HepG2 (cell line): ENCODE results near the gene HOXD8. TPM values are rescaled to one million over a fixed set of nuclear protein-coding genes. Genes with fewer than 3 reads are reported as not detected.

ENCODE experiments used
- ATAC-seq: fragments of 200-7000 bp; cut with Tn5 transposase; 3 replicates; pipeline ENCODE4 v1.9.1; 2020; ENCODE audit warnings: mild to moderate bottlenecking, moderate library complexity
- BruUV-seq: library from RNA; stranded (reverse); fragments of 400-500 nt; replicated peaks from 2 replicates; lab custom pipeline; 2021; lab: Mats Ljungman, UMichigan
- CTCF ChIA-PET: fragments of 300-600 bp; formaldehyde crosslinking; extraction: SDS; loops from one replicate; lab custom pipeline; 2021; ENCODE audit warnings: low total read pairs, inconsistent platforms, low intra/inter-chr PET ratio; lab: Yijun Ruan, JAX
- POLR2A ChIA-PET: fragments of 350-600 bp; sonication (Branson Sonifier 250); formaldehyde crosslinking; loops from one replicate; lab custom pipeline; 2020; ENCODE audit warnings: antibody characterized with exemption, inconsistent platforms; lab: Yijun Ruan, JAX
- DNase-seq: peaks from one replicate; pipeline ENCODE4 v3.0.0-alpha.2; 2015; ENCODE audit warnings: low spot score
- FAIRE-seq: peaks from 3 replicates; lab custom pipeline; 2011; peaks lifted over from hg19 to GRCh38; lab: Jason Lieb, UNC
- H2AFZ ChIP-seq: one replicate; pipeline ENCODE4 v1.6.1; 2011; ENCODE audit warnings: low read length, inconsistent platforms
- H3K27ac ChIP-seq: fragments of 300-600 bp; 3 replicates; pipeline ENCODE4 v1.8.0; 2011; ENCODE audit warnings: mixed run types, mild to moderate bottlenecking, mixed read lengths, low read length, inconsistent platforms; ENCODE audit not compliant: insufficient read depth; ENCODE audit errors: extremely low read length
- H3K27me3 ChIP-seq, 2 experiments: fragments of 200-600 bp in 1 of 2; 2 replicates in 1 of 2; 3 replicates in 1 of 2; pipeline versions ENCODE4 v1.6.0 to v1.8.0; 2011; ENCODE audit warnings: low read length in 2 of 2, mild to moderate bottlenecking in 2 of 2, moderate library complexity in 2 of 2, inconsistent platforms in 1 of 2; ENCODE audit not compliant: insufficient read depth in 2 of 2, control insufficient read depth in 1 of 2
- H3K36me3 ChIP-seq, 2 experiments: fragments of 200-600 bp in 1 of 2; replicated peaks in 1 of 2; 2 replicates in 1 of 2; 3 replicates in 1 of 2; pipeline versions ENCODE4 v1.5.1 to v1.8.0; 2011; ENCODE audit warnings: low read length in 2 of 2, inconsistent platforms in 1 of 2; ENCODE audit not compliant: insufficient read depth in 2 of 2, control insufficient read depth in 1 of 2
- H3K4me1 ChIP-seq: 2 replicates; pipeline ENCODE4 v1.5.1; 2012; ENCODE audit warnings: low read length, inconsistent platforms; ENCODE audit not compliant: insufficient read depth
- H3K4me2 ChIP-seq: 2 replicates; pipeline ENCODE4 v1.6.0; 2011; ENCODE audit warnings: low read depth, low read length, inconsistent platforms
- H3K4me3 ChIP-seq, 3 experiments: fragments of 200-600 bp in 1 of 3; sonication (generic), shearing (Covaris generic) in 1 of 3; replicated peaks in 1 of 3; 2 replicates each; pipeline ENCODE4 v1.5.1; 2011 to 2016; ENCODE audit warnings: low read length in 3 of 3, inconsistent platforms in 2 of 3, low read depth in 2 of 3, mild to moderate bottlenecking in 2 of 3, control low read depth in 1 of 3, mixed read lengths in 1 of 3; ENCODE audit not compliant: insufficient read depth in 1 of 3
- H3K79me2 ChIP-seq: one replicate; pipeline ENCODE4 v1.6.1; 2011; ENCODE audit warnings: low read length, inconsistent platforms; ENCODE audit not compliant: insufficient read depth
- H3K9ac ChIP-seq: 2 replicates; pipeline ENCODE4 v1.6.0; 2011; ENCODE audit warnings: mild to moderate bottlenecking, low read depth, low read length, inconsistent platforms; ENCODE audit not compliant: insufficient read depth
- H3K9me3 ChIP-seq: 2 replicates; pipeline ENCODE4 v1.5.1; 2012; ENCODE audit warnings: mild to moderate bottlenecking, low read length
- H4K20me1 ChIP-seq: 2 replicates; pipeline ENCODE4 v1.6.0; 2011; ENCODE audit warnings: inconsistent platforms, mild to moderate bottlenecking, low read length, moderate library complexity; ENCODE audit not compliant: insufficient read depth
- CEBPG ChIP-seq: IDR thresholded peaks from 2 replicates; pipeline ENCODE4 v1.6.1; 2016
- CREB1 ChIP-seq, 2 experiments: fragments of 450-650 bp in 1 of 2; IDR thresholded peaks; 2 replicates each; pipeline ENCODE4 v1.6.1; 2016 to 2017; ENCODE audit warnings: control low read depth in 1 of 2, mild to moderate bottlenecking in 1 of 2, missing compliant biosample characterization in 1 of 2, missing genetic modification characterization in 1 of 2
- FOSL2 ChIP-seq: sonication (generic); formaldehyde crosslinking; IDR thresholded peaks from 2 replicates; pipeline ENCODE4 v1.4.0; 2020; ENCODE audit warnings: missing genetic modification reagents
- POLR2A ChIP-seq, 2 experiments: IDR thresholded peaks; 2 replicates each; pipeline ENCODE4 v1.6.1; 2011; ENCODE audit warnings: low read depth in 2 of 2, low read length in 2 of 2, mild to moderate bottlenecking in 1 of 2, moderate library complexity in 1 of 2; ENCODE audit not compliant: insufficient read depth in 1 of 2
- SIN3B ChIP-seq: fragments of 150-350 bp; IDR thresholded peaks from 2 replicates; pipeline ENCODE4 v1.6.1; 2014; ENCODE audit warnings: low read length
- ZNF335 ChIP-seq: sonication (generic); formaldehyde crosslinking; IDR thresholded peaks from 2 replicates; pipeline ENCODE4 v1.4.0; 2020; ENCODE audit warnings: missing genetic modification reagents
- ZNF569 ChIP-seq: sonication (generic); formaldehyde crosslinking; IDR thresholded peaks from 2 replicates; pipeline ENCODE4 v1.5.0; 2020; ENCODE audit warnings: mild to moderate bottlenecking, missing genetic modification reagents, moderate library complexity, borderline replicate concordance
- ZNF619 ChIP-seq: sonication (generic); formaldehyde crosslinking; IDR thresholded peaks from 2 replicates; pipeline ENCODE4 v1.4.0; 2020; ENCODE audit warnings: mild to moderate bottlenecking, missing genetic modification reagents
- WGBS: methylation state at CpG from one replicate; pipeline ENCODE4 v1.1.6; 2017; ENCODE audit warnings: low lambda C conversion rate; 5-methylcytosine and 5-hydroxymethylcytosine counted together
- in situ Hi-C: cut with HindIII; loops from 2 replicates; pipeline ENCODE4 v1.10.0; 2017; ENCODE audit warnings: low pct_unique_long_range_greater_than_20kb; ENCODE audit not compliant: extremely low pct_ligation_motif_present
- intact Hi-C: fragments of 100-400 bp; cut with micrococcal nuclease; formaldehyde crosslinking; loops from one replicate; pipeline ENCODE4 v1.10.0; 2022; ENCODE audit not compliant: unreplicated experiment
- polyA plus RNA-seq, 8 experiments: library from polyadenylated mRNA; depleted of rRNA in 3 of 8; stranded (reverse) in 7 of 8; unstranded in 1 of 8; fragments of >200 nt; fragmentation: Illumina TruSeq in 4 of 8; extraction: Trizol in 4 of 8; gene quantifications; 2 replicates each; pipeline versions ENCODE4 v1.2.1 to v1.2.3, GENCODE V29; 2011 to 2016; ENCODE audit warnings: low read depth in 4 of 8, missing spikeins in 1 of 8, mixed read lengths in 1 of 8; ENCODE audit not compliant: insufficient read depth in 1 of 8
- total RNA-seq, 5 experiments: library from RNA; depleted of rRNA; stranded (reverse); fragments of >200 nt; fragmentation: Illumina TruSeq; extraction: Trizol; gene quantifications; 2 replicates each; pipeline ENCODE4 v1.2.3, GENCODE V29; 2016; ENCODE audit warnings: low read depth in 1 of 5

The HOXD8 gene
- total and polyA plus RNA-seq, 2 of the 13 experiments (the other 11 are each of a cell fraction or from before 2014, with no cell fraction given): not detected

DNA sequence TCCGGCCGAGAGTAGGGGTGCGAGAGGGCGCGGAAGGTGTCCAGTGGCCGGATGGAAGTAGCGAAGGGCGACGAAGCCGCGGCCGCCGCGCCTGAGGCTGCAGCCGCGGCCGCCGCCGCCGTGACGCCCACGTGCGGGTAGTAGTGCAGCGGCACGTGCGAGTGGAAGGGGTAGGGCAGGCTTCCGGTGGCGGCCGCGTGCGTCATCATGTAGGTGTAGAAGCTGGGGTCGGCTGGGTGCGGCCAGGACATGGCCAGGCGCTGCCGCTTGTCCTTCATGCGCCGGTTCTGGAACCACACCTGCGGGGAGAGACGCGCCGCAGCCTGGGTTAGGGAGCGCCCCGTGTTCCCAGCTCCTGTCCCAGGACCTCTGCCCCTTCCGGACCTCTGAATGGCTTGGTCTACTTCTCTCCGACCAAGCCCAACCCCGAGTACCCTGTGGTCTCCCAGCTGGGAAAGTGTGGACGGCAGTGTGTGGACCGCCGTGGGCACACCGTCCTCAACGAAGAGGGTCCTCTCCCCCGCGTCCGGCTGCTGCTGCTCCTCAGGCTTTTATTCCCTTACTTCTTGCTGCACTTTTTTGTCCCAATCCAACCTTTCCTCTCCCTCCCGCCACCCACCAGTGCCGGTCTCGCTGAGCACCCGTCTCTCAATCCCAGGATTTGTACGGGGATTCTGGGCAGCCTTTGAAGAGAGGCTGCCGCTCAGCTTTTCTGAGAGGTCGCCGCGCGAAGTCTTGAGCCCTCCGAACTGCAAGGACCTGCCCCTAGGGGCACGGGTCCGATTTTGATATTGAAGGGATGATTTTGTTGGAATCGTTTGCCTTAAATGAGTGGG, 48.7 kb upstream of the HOXD8 start:
- in situ Hi-C loops: no loop called here
- Histone ChIP-seq H3K36me3 (no peaks in the 10 kb centered on the region), H3K4me1 (peaks cover 3% of the 10 kb centered on the region; the same call in 1 of the 2 replicates), H3K27me3 (peaks cover 4 to 74% of the 10 kb centered on the region in 2 experiments; a peak in 4 of 5 replicates), H3K27ac (no peak overlapping the region), H3K79me2 (no peaks in the 10 kb centered on the region), H4K20me1 (no peaks in the 10 kb centered on the region), H3K4me3 (no peak overlapping the region), H3K9ac (no peak overlapping the region), H3K9me3 (no peaks in the 10 kb centered on the region), H2AFZ (no peak overlapping the region), H3K4me2 (no peak overlapping the region)
- POLR2A ChIA-PET: no interaction called here
- ATAC-seq: no peak
- no peak for FAIRE-seq
- no peak for DNase-seq
- CTCF ChIA-PET: interaction anchor here (0.9 kb wide), 1 partner anchor 391 kb away, joined by 5 read pairs; no protein-coding TSS in a partner anchor
- intact Hi-C loops: no loop called here
- no TSS peak for BruUV-seq
- TF ChIP-seq ZNF569: no peak
- TF ChIP-seq CREB1 (IDR thresholded peaks at IDR 0.05): no peak
- TF ChIP-seq CREB1 (CRISPR knock-in tag; IDR thresholded peaks at IDR 0.05): no peak
- no peak for TF ChIP-seq ZNF335
- TF ChIP-seq POLR2A (IDR thresholded peaks at IDR 0.05; ENCODE audit: insufficient read depth in 1 of 2, low read depth in 2 of 2, low read length in 2 of 2): no peak
- TF ChIP-seq SIN3B: no peak
- TF ChIP-seq ZNF619 (CRISPR knock-in tag): no peak
- TF ChIP-seq FOSL2 (CRISPR knock-in tag): no peak
- 86% methylated on average over 60 of the region's 68 CpGs for WGBS

DNA sequence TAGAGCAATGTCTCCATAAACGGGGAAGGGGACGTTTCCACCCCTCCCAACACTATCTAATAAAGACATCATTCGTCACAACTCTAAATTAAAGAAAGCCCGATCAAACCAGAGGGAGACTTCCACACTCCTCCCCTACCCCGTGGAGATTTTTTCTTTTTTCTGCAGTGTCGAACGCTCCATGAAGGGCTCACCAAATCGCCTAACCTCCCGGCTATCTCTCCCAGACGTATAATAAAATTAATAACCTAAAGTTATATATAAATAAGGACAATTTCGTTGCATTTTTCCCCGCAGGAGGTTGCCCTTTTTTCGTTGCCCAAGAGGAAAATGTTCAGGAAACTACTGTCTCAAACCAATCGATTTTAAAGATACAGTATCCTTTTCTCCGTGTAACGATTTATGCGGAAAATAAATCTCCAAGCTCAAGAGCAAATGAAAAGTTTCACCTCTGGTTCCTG, 48.1 kb upstream of the HOXD8 start:
- no peak overlapping the region for H3K27ac ChIP-seq
- H3K36me3 ChIP-seq: no peaks in the 10 kb centered on the region
- ATAC-seq: no peak
- H2AFZ ChIP-seq: no peak overlapping the region
- peaks cover 7 to 74% of the 10 kb centered on the region in 2 experiments; a peak in 4 of 5 replicates for H3K27me3 ChIP-seq
- TF ChIP-seq CEBPG: no peak
- no peak for FAIRE-seq
- ChIA-PET POLR2A (no interaction called here), CTCF (no interaction called here)
- no peaks in the 10 kb centered on the region for H4K20me1 ChIP-seq
- in situ Hi-C loops (no loop called here), intact Hi-C loops (no loop called here)
- no peak overlapping the region for H3K9ac ChIP-seq
- DNase-seq: no peak
- H3K9me3 ChIP-seq: no peaks in the 10 kb centered on the region
- H3K79me2 ChIP-seq: no peaks in the 10 kb centered on the region
- peaks cover 9% of the 10 kb centered on the region; the same call in 1 of the 2 replicates for H3K4me1 ChIP-seq
- no peak overlapping the region for H3K4me2 ChIP-seq
- no peak overlapping the region for H3K4me3 ChIP-seq
- WGBS: 44% methylated on average over 17 of the region's 17 CpGs
- no TSS peak for BruUV-seq
